Stimulated activated CD4-positive, alpha-beta T cell treated with anti-CD3 and anti-CD28 coated beads, Interleukin-1b, Interleukin-23, amount 100 ng/mL, for 1 hour (primary cell): ENCODE results near the gene SMIM29.
"Not testable (repeated sequence)": the region's sequence is repeated elsewhere in the genome, so short reads cannot be mapped to it uniquely, and the experiment has no call there.

ENCODE experiments used
- DNase-seq, 2 donors: peaks; one replicate each; pipeline ENCODE4 v3.0.0-alpha.2; 2020; ENCODE audit warnings: low read depth in 2 of 2

Gene SMIM29

DNA sequence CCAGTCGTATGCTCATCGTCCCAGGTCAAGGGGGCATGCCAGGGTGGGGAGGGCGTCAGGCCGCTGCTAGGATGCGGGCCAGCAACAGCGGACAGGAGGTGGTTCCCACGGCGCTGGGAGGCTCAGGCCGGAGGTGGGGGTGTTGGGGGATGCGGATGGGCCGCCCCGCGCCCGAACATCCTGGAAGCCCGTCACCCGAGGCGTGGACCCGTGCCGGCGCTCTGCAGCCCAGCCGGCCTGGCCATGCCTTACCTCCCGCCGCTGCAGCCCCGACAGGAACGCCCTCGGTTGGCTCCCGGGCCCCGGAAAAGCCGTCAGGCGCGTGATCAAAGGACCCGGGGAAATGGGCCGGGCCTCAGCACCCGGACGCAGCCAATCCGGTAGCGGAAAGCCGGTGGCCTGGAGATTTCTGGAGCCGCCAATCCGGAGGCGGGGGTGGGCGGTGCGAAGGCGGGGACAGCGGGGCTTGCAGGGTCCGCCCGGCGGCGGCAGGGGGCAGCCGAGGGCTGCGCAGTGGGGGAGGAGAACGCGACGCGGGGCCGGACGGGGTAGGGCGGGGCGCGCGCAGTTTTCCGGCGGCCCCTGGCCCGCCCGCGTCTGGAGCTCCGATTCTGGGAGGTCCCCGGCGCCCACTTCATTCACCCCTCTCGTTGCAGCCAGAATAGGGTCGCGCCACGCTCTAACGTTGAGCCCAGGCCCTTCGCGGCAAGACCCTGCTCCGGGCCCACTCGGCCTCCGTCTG, at the start of gene SMIM29:
SMIM29 (minus strand) TSS at position 280 of the 742 bp plus-strand sequence. CDS start 1,215 bp downstream, outside the sequence.
- peak; percentile 94 to 97 for DNase-seq

DNA sequence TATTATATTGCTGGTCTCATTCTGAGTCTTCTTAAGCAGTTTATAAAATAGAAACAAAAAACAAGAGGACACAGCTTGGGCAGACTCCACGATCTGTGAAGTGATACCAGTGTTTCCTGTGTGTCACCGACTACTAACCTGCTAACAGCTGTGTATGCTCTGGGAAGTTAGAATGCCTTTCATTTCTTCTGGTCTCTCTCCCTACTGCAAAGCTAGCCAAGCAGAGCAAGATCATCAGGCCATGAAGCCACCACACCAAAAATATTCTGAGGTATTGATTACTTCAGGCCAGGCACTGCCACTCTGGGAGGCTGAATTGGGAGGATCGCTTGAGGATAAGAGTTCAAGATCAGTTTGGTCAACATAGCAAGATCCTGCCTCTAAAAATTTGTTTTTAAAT, 46.9 kb upstream of the SMIM29 start:
- DNase-seq, result no peak

DNA sequence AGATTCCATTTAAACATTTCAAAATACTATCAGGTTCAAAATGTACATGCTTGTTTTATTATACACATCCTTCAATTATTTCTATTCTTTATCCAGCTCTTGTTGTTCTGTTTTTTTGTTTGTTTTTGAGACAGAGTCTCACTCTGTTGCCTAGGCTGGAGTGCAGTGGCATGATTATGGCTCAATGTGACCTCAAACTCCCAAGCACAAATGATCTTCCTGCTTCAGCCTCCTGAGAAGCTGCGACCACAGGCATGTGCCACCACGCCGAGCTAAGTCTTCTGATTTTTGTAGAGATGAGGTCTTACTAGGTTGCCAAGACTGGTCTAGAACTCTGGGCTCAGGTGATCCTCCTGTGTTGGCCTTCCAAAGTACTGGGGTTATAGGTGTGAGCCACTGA, 44.1 kb upstream of the SMIM29 start:
- no peak for DNase-seq

DNA sequence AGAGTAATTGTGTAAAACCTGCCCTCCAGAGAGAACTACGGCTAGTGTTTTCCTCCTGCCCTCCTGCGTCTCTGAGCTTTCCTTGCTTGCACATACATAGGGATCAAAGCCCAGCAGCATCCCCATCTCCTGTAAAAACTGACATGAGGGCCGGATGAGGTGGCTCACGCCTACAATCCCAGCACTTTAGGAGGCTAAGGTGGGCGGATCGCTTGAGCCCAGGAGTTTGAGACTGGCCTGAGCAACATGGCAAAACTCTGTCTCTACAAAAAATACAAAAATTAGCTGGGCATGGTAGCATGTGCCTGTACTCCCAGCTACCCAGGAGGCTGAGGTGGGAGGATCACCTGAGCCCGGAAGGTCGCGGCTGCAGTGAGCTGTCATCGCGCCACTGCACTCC, 40.3 kb upstream of the SMIM29 start:
- no peak for DNase-seq

DNA sequence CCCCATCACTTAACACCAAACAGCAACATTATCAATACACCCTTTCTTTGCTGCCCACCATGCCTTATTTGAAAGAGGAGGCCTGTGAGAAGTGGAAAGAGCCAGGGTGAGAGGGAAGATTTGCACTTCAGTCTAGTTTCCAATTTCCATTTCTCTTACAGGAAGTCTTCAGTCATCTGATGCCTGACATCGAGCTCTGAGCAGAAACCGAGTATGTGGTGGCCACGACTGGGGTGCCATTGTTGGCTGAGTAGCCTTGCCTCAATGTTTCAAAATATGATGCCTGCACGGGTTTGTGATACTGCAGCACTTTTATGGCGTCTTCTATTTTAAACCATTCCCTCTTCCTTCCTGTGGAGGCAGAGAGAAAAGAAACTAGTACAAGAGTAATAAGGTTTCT, 39.8 kb upstream of the SMIM29 start:
- DNase-seq, result no peak

DNA sequence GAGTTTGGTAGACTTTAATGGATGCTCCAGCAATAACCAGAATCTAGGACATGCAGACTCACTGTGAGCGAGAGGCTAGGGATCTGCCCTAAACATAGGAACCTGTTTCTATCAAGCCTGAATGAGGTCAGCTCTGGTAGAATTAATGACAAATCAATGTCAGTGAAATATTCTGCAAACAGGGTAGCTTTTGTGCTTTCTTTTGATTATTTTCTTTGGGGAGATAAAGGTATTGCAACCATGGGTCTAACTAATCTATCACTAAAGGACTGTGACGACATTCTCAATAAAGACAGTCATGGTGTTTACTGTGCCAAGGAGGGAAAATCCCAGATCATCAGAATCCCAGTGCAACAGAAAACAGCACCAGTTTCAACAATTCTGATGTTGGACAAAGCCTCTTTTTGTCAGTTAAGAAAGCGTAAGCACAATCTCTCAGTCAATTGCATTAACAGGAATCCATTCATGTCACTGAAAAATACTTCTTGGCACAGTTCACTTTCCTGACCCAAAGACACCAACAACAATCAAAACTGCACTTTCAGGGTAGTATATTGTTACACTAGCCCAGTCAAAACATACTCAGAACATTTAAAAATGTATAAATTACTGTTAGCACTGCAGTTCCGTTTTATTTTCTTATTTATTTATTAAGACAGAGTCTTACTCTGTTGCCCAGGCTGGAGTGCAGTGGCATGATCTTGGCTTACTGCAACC, 36.8 kb upstream of the SMIM29 start:
- no peak for DNase-seq

DNA sequence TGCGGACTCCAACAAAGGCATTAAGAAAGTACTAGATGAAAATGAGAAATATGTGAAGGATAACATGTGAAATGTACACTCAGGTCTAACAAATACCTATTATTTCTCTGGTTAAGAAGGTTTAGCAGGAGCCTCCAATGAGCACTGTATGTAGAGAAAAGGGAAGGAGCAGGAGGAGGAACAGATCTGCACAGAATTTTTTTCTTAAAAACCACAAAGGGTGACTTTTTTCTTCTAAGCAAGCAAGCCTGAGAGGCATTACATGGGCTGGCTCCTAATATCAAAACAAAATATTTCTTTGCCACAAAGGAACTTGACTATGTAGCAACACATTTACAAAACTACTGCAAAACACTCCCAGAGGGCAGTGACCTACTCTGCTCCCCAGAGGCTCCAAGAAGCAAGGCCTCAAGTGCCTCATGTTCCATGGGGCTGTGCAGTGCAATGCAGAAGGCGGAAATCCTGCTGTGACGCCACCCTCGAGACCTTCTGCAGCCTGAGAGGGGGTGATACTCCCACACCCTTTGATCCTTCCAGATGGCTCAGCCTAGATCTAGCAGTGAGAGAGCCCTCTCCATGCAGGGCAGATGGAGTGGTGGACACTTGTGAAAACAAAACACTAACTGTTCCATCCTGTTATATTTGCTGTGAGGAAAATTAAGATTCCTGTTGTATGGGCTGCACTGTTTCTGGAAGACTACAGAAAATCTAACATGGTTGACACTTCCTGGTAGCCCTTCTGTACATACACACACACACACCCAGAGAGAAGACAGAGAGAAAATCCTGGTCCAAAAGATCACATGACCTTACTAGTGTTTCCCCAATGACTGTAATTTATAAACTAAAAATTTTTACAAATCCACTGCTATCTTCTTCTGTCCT, 36.0 kb upstream of the SMIM29 start:
- DNase-seq, result no peak

DNA sequence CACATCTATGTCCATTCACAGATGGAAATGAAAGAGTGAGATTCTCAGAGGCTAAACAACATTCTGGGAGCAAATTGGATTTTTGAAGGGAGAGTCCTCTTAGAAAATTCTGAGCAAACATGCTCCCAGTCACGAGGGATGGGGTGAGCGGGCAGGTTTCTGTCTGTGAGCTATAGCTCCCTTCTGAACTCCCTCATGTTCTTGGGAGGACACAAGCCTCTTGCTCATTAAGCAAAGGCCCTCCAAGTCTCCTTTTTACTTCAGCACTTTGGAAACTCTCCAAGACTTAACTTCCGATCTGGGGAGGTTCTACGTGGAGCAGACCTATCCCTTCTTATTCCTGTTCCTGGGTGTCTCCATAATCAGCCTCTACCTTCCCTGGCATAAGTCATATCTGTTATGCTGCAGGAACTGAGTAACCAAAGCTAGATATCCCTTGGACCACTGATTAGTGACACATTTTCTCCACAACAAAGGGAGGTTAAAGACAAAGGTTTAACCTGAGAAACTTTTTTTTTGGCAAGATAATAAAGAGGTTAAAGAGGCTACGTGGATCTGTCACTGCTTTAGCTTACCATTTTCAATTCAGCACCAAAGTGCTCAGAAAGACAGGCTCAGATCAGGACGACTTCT, 33.0 kb upstream of the SMIM29 start:
- no peak for DNase-seq

DNA sequence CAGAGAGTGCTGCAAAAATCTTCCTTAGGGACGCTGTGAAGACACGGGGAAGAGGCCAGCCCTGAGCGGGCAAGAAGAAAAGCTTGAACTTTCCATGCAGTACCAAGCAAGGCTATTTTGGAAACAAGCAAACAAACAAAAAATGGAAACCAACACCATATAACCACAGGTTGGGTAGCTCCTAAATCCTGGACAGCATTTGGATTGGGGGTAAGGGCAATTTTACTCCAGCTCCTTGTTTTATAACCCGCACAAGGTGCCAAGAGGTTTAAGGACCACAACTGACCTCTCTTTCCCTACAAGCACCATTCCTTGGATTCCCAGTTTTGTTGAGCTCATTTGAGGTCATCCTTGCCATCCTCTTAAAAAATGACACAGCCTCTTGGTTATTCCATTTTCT, 31.4 kb upstream of the SMIM29 start:
- DNase-seq, result no peak

DNA sequence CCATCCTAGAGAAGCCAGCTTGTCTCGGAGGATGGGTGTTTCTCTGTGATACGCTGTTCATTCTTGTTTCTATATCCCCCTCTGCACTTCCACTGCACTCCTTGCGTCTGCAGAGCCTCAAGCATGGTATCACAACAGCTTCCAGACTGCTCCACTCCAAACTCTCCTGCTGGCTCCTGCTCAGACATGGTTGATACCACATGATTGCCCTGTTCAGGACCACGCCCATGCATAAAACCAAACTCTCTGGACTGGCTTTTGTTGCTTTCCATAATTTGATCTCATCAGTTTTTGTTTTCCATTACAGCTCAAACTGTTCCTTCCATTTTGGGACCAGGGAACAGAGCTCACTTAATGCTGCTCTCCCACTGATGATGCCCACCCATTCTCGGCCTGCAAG, 30.0 kb upstream of the SMIM29 start:
- no peak for DNase-seq

DNA sequence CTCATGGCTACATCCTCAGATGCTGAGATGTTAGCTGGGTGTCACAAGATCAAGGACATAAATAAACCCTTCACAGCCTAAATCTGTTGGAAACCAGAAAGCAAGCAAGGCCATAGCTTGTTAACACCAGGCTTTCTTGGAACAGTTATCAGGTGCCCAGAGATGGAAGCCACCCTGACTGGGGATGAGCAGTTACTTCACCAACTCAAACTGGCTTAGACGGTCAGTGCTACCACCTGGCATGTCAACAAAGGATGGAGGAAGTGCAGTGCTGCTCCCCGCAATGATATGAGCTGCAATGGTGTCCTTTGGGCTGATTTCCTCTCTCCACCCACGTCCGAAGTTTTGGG, 28.9 kb upstream of the SMIM29 start:
- DNase-seq, result no peak

DNA sequence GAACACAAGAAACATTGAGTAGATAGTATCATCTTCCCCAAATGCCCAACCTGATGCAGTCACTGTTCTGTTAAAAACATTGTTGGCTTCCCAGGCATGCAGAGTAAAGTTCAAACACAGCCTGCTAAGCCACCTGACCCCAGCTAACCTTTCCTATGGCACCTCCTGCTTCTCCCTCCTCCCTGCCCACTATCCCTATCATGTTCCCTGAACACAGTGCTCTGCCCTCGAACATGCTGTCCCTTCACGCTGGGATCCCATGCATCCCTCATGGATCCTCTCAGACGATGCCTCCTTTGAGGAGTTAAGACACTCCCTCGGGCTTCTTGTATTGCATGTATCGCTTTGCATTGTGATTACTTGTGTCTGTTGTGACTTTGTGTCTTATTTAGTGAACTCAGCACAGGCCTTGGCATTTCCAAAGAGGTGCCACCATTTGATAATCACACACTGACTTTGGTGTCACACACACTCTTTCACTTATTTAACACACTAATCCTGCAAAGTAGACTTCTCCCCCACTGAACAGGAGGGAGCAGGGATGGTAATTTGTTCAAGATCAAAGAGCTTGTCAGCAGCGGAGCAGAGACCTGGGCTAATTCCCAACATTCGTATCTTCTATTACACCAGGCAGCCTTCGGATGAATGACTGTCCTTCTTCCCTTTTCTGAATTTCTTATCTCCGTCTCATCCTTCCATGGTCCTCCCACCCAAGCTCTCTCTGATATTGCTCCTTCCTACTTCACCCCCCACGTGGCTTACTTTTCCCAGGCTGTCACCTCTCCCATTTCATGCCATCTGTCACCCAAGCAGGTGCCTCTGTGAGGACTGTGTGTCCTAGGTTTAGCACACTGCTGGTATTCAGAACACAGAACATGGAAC, 28.3 kb upstream of the SMIM29 start:
- no peak for DNase-seq

DNA sequence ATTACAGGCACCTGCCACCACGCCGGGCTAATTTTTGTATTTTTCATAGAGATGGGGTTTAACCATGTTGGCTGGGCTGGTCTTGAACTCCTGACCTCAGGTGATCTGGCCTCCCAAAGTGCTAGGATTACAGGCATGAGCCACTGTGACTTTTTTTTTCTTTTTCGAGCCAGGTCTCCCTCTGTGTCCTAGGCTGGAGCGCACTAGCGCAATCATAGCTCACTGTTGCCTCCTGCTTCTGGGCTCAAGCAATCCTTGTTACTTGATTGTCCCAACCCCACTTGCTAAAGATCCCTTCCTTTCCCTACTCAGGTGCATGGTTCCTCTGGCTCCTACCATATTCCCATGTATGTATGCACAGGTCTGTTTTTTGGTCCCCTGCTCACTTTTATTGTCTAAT, 27.4 kb upstream of the SMIM29 start:
- no peak for DNase-seq

DNA sequence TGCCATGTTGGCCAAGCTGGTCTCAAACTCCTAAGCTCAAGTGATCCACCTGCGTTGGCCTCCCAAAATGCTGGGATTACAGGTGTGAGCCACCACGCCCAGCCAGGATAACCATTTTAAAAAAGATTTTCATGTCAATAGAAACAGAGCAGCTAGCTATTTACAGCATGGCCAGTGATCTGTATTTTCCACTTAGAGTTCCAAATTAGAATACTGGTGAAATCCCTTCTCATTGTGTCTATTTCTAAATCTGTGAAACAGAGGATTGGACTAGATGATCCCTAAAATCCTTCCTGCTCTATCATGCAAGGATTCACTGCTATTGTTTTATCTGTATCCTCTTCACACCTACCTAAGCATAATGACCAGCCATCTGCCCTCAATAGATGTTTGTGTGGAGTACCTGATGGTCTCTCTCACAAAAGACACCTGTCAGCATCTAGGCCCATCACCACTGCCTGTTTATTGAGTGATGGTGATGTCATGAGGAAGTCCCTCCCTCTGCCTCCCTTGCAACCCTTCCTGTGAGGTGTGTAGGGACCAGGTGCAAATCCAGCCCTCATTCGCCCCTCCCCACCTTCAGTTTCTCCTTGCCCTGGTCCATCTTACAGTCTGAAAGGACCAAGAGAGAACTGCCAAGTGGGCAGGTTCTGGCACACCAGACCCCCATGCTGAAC, 26.5 kb upstream of the SMIM29 start:
- no peak for DNase-seq

DNA sequence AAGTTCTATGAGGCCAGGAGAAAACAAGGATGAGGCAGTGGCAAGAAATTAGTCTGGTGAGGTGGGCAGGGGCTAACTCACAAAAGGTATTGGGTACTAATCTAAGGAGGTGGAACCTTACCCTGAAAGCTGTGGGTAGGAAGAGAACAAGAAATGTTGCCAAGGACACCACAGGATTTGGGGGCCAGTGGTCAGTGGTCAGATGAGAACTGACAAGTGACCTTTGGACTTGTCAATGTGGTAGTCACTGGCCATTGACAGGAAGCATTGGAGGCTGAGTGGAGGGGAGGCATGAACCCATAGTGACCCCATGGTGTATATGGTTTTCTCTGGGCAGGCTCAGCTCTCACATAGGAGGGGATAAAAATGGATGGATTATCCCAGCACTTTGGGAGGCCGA, 25.3 kb upstream of the SMIM29 start:
- no peak for DNase-seq

DNA sequence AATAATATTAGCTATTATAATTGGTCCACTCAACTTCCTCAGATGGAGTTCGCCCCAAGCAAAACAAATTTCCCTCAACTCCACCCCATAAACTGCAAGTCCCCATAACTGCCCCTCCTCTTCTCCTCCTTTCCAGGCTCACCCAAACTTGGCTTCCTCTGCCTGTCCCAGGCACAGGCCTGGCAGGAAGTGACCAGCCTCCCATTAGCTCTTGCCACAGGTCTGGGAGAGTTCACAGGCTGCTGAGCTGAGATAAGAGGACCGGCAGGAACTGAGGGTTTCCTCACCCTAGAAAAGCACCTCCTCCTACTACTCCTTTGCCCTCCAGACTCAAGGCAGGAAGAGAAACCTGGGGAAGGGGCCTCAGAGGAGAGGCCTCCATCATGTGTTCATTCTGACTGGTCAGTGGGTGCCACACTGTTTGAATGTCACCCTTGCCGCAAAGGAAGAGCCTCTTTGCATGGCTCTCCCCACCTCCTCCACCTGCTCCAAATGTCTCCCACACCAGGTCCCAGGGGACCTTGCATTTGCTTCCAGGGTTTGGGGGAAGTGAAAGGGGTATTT, 24.5 kb upstream of the SMIM29 start:
- DNase-seq, result no peak

DNA sequence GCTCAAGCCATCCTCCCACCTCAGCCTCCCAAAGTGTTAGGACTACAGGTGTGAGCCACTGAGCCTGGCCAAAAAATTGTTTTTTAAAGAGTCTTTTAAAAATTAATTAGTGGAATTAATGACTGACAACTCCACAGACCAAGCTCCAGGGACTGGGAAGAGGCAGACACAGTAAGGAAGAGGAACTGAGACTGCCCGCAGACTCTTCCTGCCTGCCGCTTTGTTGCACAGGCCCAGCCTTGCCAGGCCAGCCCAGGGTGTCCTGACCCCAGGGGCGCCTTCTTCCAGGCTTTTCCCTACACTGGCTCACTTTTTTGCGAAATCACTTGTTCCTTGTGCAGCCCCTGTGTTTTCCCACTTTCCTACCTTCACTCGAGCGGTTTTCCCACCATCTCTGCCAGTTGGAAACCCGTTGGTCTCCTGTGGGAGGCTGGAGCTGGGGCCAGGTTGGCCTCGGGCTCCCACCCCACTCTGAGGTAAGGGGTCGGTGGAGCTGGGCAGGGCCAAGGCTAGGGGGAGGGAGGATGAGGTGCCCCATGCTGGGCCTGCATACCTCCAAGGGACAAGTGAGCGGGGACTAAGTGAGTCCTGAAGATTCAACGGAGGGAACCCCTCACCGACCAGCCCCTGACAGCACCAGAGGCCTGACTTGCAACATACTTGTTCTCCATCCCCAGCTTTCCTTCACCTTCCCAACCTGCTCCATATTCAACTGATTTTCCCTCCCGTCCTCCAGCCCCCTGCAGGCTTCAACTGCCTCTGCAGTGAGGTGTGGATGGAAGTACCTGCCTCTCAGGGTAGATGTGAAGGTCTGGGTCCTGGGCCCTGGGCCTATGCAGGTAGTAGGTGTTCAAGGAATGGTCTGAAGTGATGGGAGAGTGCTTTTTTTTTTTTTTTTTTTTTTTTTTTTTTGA, 23.5 kb upstream of the SMIM29 start:
- DNase-seq, result no peak

DNA sequence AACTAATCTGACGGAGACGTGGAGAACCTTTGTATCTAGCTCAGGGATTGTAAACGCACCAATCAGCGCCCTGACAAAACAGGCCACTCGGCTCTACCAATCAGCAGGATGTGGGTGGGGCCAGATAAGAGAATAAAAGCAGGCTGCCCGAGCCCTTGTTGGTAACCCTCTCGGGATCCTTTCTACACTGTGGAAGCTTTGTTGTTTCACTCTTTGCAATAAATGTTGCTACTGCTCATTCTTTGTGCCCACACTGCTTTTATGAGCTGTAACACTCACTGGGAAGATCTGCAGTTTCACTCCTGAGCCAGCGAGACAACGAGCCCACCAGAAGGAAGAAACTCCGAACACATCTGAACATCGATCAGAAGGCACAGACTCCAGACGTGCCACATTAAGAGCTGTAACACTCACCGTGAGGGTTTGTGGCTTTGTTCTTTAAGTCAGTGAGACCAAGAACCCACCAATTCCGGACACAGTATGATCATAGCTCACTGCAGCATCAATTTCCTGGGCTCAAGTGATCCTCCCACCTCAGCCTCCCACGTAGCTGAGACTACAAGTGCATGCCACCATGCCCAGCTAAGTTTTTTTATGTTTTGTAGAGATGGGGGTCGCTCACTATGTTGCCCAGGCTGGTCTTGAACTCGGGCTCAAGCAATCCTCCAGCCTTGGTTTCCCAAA, 21.0 kb upstream of the SMIM29 start:
- not testable (repeated sequence) for DNase-seq
